Small intestine (tissue), 7 donors: ENCODE data around the gene CYP1A2. TPM values are rescaled to one million over a fixed set of nuclear protein-coding genes. Genes with fewer than 3 reads are reported as not detected.

Experiments used
- DNase-seq, 2 donors: peaks; one replicate each; pipeline versions ENCODE4 v3.0.0 to v3.0.0-alpha.2; 2013
- FAIRE-seq: peaks from 2 replicates; lab custom pipeline; 2012; peaks lifted over from hg19 to GRCh38; lab: Jason Lieb, UNC
- H3K27ac ChIP-seq, 3 donors: one replicate each; pipeline ENCODE4 v1.5.1; 2013; ENCODE audit warnings: low read length in 2 of 3, mild to moderate bottlenecking in 2 of 3, control low read depth in 1 of 3, inconsistent platforms in 1 of 3, low read depth in 1 of 3, moderate library complexity in 1 of 3
- H3K27me3 ChIP-seq, 3 donors: one replicate each; pipeline ENCODE4 v1.6.1; 2013; ENCODE audit warnings: low read length in 3 of 3, inconsistent platforms in 1 of 3; ENCODE audit not compliant: control insufficient read depth in 3 of 3, insufficient read depth in 3 of 3
- H3K36me3 ChIP-seq, 3 donors: one replicate each; pipeline ENCODE4 v1.6.1; 2013; ENCODE audit warnings: low read length in 3 of 3, inconsistent platforms in 1 of 3, low read depth in 1 of 3, mild to moderate bottlenecking in 1 of 3, moderate library complexity in 1 of 3; ENCODE audit not compliant: control insufficient read depth in 3 of 3, insufficient read depth in 2 of 3
- H3K4me1 ChIP-seq, 3 donors: one replicate each; pipeline ENCODE4 v1.6.1; 2013; ENCODE audit warnings: low read length in 2 of 3, inconsistent platforms in 1 of 3, low read depth in 1 of 3, mild to moderate bottlenecking in 1 of 3, moderate library complexity in 1 of 3; ENCODE audit not compliant: control insufficient read depth in 3 of 3, insufficient read depth in 2 of 3
- H3K4me3 ChIP-seq, 3 donors: one replicate each; pipeline ENCODE4 v1.5.1; 2013; ENCODE audit warnings: low read length in 3 of 3, control low read depth in 1 of 3, inconsistent platforms in 1 of 3, low read depth in 1 of 3, mild to moderate bottlenecking in 1 of 3, moderate library complexity in 1 of 3
- H3K9me3 ChIP-seq, 2 donors: one replicate each; pipeline ENCODE4 v1.6.1; 2013; ENCODE audit warnings: low read depth in 1 of 2, low read length in 1 of 2; ENCODE audit not compliant: control insufficient read depth in 2 of 2, insufficient read depth in 1 of 2
- WGBS, 3 donors: extraction: QIAGEN DNeasy Blood & Tissue Kit; methylation state at CpG; one replicate each; pipeline ENCODE4 v1.1.7; 2013; 5-methylcytosine and 5-hydroxymethylcytosine counted together
- polyA plus RNA-seq, 4 donors: library from polyadenylated mRNA; stranded (reverse) in 3 of 4; unstranded in 1 of 4; fragments of 200-250 nt in 3 of 4; fragments of 120-200 nt in 1 of 4; gene quantifications; one replicate each; pipeline versions ENCODE4 v1.2.1 to v1.2.3, GENCODE V29; 2013
- donor health status: healthy with polysubstance abuse.
- donor health status: control.
- donor health status: control.
- donor health status: Bipolar disorder and iron deficiency.
- donor health status: healthy.

Gene CYP1A2
- polyA plus RNA-seq, 4 donors: not detected

DNA sequence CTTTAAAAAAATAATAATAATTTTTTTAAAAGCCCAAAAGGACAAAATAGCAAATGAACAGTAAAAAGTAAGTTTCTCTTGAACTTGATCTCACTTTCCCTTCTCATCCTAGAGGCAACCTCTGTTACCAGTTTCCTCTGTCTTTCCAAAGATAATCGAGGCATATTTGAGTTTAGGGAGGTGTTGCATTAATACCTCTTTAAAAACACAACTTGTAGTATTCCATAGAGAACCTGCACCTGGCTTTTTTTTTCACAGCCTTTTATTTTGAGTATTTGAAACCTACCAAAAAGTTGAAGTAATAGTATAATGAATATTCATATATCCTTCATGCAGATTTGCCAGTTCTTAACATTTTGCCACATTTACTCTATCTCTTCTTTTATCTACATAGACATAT, 42.4 kb downstream of the CYP1A2 start:
- no peak for FAIRE-seq
- peak overlapping the region in 1 of 3 donors; percentile 88 for H3K27ac ChIP-seq
- H3K27me3 ChIP-seq: no peaks in the 10 kb centered on the region
- H3K4me1 ChIP-seq: peaks cover 9 to 85% (median 36%) of the 10 kb centered on the region in 3 donors
- no peak overlapping the region for H3K4me3 ChIP-seq
- 21 to 36% (median 22%) methylated on average over 1 of the region's 1 CpG for WGBS, 3 donors
- H3K9me3 ChIP-seq: no peaks in the 10 kb centered on the region
- peaks cover 0 to 83% (median 0%) of the 10 kb centered on the region in 3 donors for H3K36me3 ChIP-seq
- DNase-seq: no peak

DNA sequence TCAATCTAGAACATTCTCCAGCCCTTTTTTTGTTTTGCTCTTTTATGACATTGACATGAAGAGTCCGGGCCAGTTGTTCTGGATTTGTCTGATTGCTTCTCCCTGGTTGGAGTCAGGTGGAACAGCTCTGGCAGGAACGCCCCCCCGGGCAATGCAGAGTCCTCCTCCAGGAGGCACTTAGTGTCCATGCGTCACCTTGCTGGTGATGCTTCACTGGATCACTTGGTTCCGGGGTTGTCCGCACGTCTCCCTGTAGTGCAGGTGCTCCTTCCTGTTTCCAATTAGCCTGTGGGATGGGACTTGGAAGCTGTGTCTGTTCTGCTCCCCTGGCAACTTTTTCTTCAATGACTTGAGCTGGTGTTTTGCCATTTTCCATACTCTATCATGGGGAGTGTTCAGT, 43.0 kb downstream of the CYP1A2 start:
- no peaks in the 10 kb centered on the region for H3K27me3 ChIP-seq
- peaks cover 9 to 79% (median 32%) of the 10 kb centered on the region in 3 donors for H3K4me1 ChIP-seq
- H3K27ac ChIP-seq: peak overlapping the region in 1 of 3 donors; percentile 32
- FAIRE-seq: no peak
- no peak overlapping the region for H3K4me3 ChIP-seq
- H3K9me3 ChIP-seq: no peaks in the 10 kb centered on the region
- H3K36me3 ChIP-seq: peaks cover 0 to 83% (median 0%) of the 10 kb centered on the region in 3 donors
- DNase-seq: no peak
- WGBS, 3 donors: 62 to 71% (median 71%) methylated on average over 7 of the region's 7 CpGs

- Histone ChIP-seq H3K9me3 (no peaks in the 10 kb centered on the region), H3K4me3 (no peak overlapping the region), H3K36me3 (peaks cover 0 to 79% (median 0%) of the 10 kb centered on the region in 3 donors), H3K27me3 (no peaks in the 10 kb centered on the region), H3K27ac (peak overlapping the region in 1 of 3 donors; percentile 32), H3K4me1 (peaks cover 9 to 72% (median 24%) of the 10 kb centered on the region in 3 donors)
- no peak for DNase-seq
- FAIRE-seq: no peak
- 46 to 63% (median 61%) methylated on average over 12 of the region's 12 CpGs for WGBS, 3 donors
Observed at GRCh38 chr15:74792227-74793016, 43.8 kb downstream of the CYP1A2 start.

- DNase-seq (no peak), FAIRE-seq (no peak)
- Histone ChIP-seq H3K9me3 (no peaks in the 10 kb centered on the region), H3K4me3 (no peak overlapping the region), H3K36me3 (peaks cover 0 to 78% (median 0%) of the 10 kb centered on the region in 3 donors), H3K27me3 (no peaks in the 10 kb centered on the region), H3K27ac (peak overlapping the region in 2 of 3 donors; percentile 15 to 32), H3K4me1 (peaks cover 6 to 67% (median 21%) of the 10 kb centered on the region in 3 donors)
- WGBS, 3 donors: 65 to 75% (median 65%) methylated on average over 12 of the region's 12 CpGs
Observed at GRCh38 chr15:74793135-74794028, 44.7 kb downstream of the CYP1A2 start.

GRCh38 chr15:74794248-74794969, 45.8 kb downstream of the CYP1A2 start:
- 62 to 76% (median 69%) methylated on average over 7 of the region's 9 CpGs for WGBS, 3 donors
- H3K9me3 ChIP-seq: no peaks in the 10 kb centered on the region
- no peak overlapping the region for H3K4me3 ChIP-seq
- DNase-seq: no peak
- H3K27ac ChIP-seq: no peak overlapping the region
- no peaks in the 10 kb centered on the region for H3K27me3 ChIP-seq
- FAIRE-seq: no peak
- H3K4me1 ChIP-seq: peaks cover 6 to 63% (median 15%) of the 10 kb centered on the region in 3 donors
- H3K36me3 ChIP-seq: peaks cover 0 to 79% (median 2%) of the 10 kb centered on the region in 3 donors

DNA sequence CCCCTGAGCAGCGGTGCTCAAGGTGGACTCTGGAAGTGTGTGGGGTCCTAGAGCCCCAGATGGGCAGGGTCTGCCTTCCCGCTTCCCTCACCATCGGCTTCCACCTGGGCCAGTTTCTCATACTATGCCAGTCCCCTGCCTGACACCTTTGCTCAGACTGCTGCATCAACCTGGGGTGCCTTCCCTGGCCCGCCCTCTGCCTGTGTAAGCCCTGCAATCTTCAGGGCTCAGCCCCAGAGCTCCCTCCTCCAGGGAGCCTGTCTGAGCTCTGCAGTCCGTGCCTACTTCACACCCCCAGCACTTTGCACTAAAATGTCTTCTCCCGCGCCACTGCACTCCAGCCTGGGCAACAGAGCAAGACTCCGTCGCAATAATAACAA, 46.3 kb downstream of the CYP1A2 start:
- peaks cover 5 to 63% (median 11%) of the 10 kb centered on the region in 3 donors for H3K4me1 ChIP-seq
- no peak for FAIRE-seq

DNA sequence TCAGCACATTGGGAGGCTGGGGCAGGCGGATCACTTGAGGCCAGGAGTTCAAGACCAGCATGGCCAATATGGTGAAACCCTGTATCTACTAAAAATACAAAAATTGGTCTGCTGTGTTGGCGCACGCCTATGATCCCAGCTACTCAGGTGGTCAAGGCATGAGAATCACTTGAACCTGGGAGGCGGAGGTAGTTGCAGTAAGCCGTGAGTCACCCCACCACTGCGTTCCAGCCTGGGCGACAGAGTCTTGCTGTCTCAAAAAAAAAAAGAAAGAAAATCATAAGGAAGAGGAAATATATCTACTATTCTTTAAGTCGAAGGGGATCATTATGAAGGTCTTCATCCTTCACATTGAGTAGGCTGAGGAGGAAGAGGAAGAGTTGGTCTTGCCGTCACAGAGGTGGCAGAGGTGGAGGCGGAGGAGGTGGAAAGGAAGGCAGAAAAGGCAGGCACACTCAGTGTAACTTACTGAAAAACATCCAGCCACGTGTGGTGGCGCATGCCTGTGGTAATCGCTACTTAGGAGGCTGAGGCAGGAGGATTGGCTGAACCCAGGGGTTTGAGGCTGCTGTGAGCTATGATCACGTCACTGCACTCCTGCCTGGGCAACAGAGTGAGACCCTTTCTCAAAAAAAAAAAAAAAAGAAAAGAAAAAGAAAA, 47.5 kb downstream of the CYP1A2 start:
- FAIRE-seq (no peak), DNase-seq (no peak)
- H3K4me1 ChIP-seq: peaks cover 2 to 61% (median 6%) of the 10 kb centered on the region in 3 donors
- WGBS, 3 donors: 80 to 86% (median 85%) methylated on average over 14 of the region's 14 CpGs
- H3K36me3 ChIP-seq: peaks cover 0 to 82% (median 4%) of the 10 kb centered on the region in 3 donors
- H3K27me3 ChIP-seq: no peaks in the 10 kb centered on the region
- no peaks in the 10 kb centered on the region for H3K9me3 ChIP-seq
- no peak overlapping the region for H3K27ac ChIP-seq
- no peak overlapping the region for H3K4me3 ChIP-seq

More for the DNA sequence above, 46.3 kb downstream of the CYP1A2 start:
- WGBS, 3 donors: 81 to 86% (median 85%) methylated on average over 9 of the region's 9 CpGs
- H3K27me3 ChIP-seq: no peaks in the 10 kb centered on the region
- no peak for DNase-seq
- no peak overlapping the region for H3K4me3 ChIP-seq
- peaks cover 0 to 79% (median 2%) of the 10 kb centered on the region in 3 donors for H3K36me3 ChIP-seq
- no peaks in the 10 kb centered on the region for H3K9me3 ChIP-seq
- no peak overlapping the region for H3K27ac ChIP-seq
